Esophagus muscularis mucosa (tissue), 4 donors: ENCODE measurements around the gene PRDM16.

Experiments used
- EP300 ChIP-seq: sonication (generic); formaldehyde crosslinking; IDR thresholded peaks from one replicate; pipeline ENCODE4 v1.6.1; 2017; ENCODE audit warnings: antibody characterized with exemption
- POLR2A ChIP-seq: fragments of 450-650 bp; IDR thresholded peaks from one replicate; pipeline ENCODE4 v1.6.1; 2017; ENCODE audit warnings: antibody characterized with exemption, moderate library complexity, mild to moderate bottlenecking, low read depth
- POLR2AphosphoS5 ChIP-seq, 2 donors: sonication (generic); formaldehyde crosslinking; IDR thresholded peaks; one replicate each; pipeline ENCODE4 v1.6.1; 2017; ENCODE audit warnings: antibody characterized with exemption in 2 of 2
- TF ChIP-seq, protein P1 (sequence below), 3 experiments: fragments of 200-600 bp in 2 of 3; fragments of 450-650 bp in 1 of 3; sonication (generic) in 2 of 3; IDR thresholded peaks; one replicate each; pipeline ENCODE4 v1.5.1; 2017 to 2019; ENCODE audit warnings: antibody characterized with exemption in 3 of 3, mild to moderate bottlenecking in 2 of 3, moderate library complexity in 1 of 3

DNA sequence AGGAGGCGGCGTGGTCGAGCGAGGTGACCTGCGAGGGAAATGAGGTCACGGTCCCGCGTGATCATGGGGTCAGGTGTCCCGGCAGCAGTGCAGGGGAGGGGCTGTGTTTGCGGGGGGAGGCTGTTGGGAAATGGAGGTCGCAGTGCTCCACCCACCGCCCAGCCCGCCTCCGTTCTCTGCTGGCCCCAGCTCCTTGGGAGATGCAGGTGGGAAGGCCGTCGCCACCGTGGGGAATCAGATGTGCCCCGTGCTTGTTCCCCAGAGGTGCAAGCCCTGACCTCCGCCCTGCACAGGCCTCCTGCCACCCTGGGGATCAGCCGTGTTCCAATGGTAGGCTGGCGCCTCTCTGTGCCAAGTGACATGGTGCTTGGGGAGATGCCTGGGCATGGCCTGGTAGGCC, 95.7 kb downstream of the PRDM16 start:
- TF ChIP-seq, protein P1, sequence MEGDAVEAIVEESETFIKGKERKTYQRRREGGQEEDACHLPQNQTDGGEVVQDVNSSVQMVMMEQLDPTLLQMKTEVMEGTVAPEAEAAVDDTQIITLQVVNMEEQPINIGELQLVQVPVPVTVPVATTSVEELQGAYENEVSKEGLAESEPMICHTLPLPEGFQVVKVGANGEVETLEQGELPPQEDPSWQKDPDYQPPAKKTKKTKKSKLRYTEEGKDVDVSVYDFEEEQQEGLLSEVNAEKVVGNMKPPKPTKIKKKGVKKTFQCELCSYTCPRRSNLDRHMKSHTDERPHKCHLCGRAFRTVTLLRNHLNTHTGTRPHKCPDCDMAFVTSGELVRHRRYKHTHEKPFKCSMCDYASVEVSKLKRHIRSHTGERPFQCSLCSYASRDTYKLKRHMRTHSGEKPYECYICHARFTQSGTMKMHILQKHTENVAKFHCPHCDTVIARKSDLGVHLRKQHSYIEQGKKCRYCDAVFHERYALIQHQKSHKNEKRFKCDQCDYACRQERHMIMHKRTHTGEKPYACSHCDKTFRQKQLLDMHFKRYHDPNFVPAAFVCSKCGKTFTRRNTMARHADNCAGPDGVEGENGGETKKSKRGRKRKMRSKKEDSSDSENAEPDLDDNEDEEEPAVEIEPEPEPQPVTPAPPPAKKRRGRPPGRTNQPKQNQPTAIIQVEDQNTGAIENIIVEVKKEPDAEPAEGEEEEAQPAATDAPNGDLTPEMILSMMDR (IDR thresholded peaks at IDR 0.05), result no peak
- no peak for TF ChIP-seq POLR2AphosphoS5 (IDR thresholded peaks at IDR 0.05)
- TF ChIP-seq POLR2A, result no peak
- TF ChIP-seq EP300, result no peak
